Muscle layer of colon (tissue), 2 donors: ENCODE measurements around the gene PGAP6.

Experiments
- H3K27ac ChIP-seq: one replicate; pipeline ENCODE4 v1.7.0; 2013; ENCODE audit warnings: low read depth, mild to moderate bottlenecking, low read length, moderate library complexity
- H3K27me3 ChIP-seq, 2 donors: one replicate each; pipeline ENCODE4 v1.7.0; 2013; ENCODE audit warnings: low read length in 2 of 2, mild to moderate bottlenecking in 2 of 2; ENCODE audit not compliant: insufficient read depth in 2 of 2, control insufficient read depth in 1 of 2
- H3K36me3 ChIP-seq: one replicate; pipeline ENCODE4 v1.7.0; 2013; ENCODE audit warnings: mild to moderate bottlenecking, low read length; ENCODE audit not compliant: insufficient read depth
- H3K4me1 ChIP-seq: one replicate; pipeline ENCODE4 v1.7.0; 2013; ENCODE audit warnings: mild to moderate bottlenecking, low read length; ENCODE audit not compliant: insufficient read depth
- H3K4me3 ChIP-seq, 2 donors: one replicate each; pipeline ENCODE4 v1.7.0; 2013; ENCODE audit warnings: low read length in 2 of 2, low read depth in 1 of 2, mild to moderate bottlenecking in 1 of 2, moderate library complexity in 1 of 2
- H3K9ac ChIP-seq: one replicate; pipeline ENCODE4 v1.7.0; 2013; ENCODE audit warnings: low read length
- H3K9me3 ChIP-seq: one replicate; pipeline ENCODE4 v1.7.0; 2013; ENCODE audit warnings: mild to moderate bottlenecking, low read length
- donor health status: abdominal sarcoma.
- donor health status: Adenocarcinoma of cecum.

Gene PGAP6

GRCh38 chr16:360698-361336 is 21.0 kb downstream of the PGAP6 start:
- H3K9ac ChIP-seq: no peak overlapping the region
- H3K27ac ChIP-seq: no peak overlapping the region
- H3K4me1 ChIP-seq: no peaks in the 10 kb centered on the region

GRCh38 chr16:359871-360697 is 21.7 kb downstream of the PGAP6 start:
- Histone ChIP-seq H3K9me3 (no peaks in the 10 kb centered on the region), H3K27me3 (peaks cover 0 to 17% of the 10 kb centered on the region in 2 donors), H3K36me3 (no peaks in the 10 kb centered on the region), H3K27ac (no peak overlapping the region), H3K4me1 (no peaks in the 10 kb centered on the region), H3K4me3 (no peak overlapping the region), H3K9ac (no peak overlapping the region)

More at GRCh38 chr16:360698-361336, 21.0 kb downstream of the PGAP6 start:
- no peaks in the 10 kb centered on the region for H3K9me3 ChIP-seq
- H3K4me3 ChIP-seq: no peak overlapping the region
- H3K36me3 ChIP-seq: no peaks in the 10 kb centered on the region
- peaks cover 0 to 17% of the 10 kb centered on the region in 2 donors for H3K27me3 ChIP-seq

GRCh38 chr16:359067-359763 is 22.6 kb downstream of the PGAP6 start:
- peaks cover 0 to 11% of the 10 kb centered on the region in 2 donors for H3K27me3 ChIP-seq
- H3K4me1 ChIP-seq: no peaks in the 10 kb centered on the region
- H3K36me3 ChIP-seq: no peaks in the 10 kb centered on the region
- no peak overlapping the region for H3K27ac ChIP-seq
- no peak overlapping the region for H3K9ac ChIP-seq
- H3K4me3 ChIP-seq: no peak overlapping the region
- no peaks in the 10 kb centered on the region for H3K9me3 ChIP-seq

- no peak overlapping the region for H3K27ac ChIP-seq
- H3K36me3 ChIP-seq: no peaks in the 10 kb centered on the region
- no peaks in the 10 kb centered on the region for H3K27me3 ChIP-seq
- H3K9me3 ChIP-seq: no peaks in the 10 kb centered on the region
- no peak overlapping the region for H3K4me3 ChIP-seq
- no peak overlapping the region for H3K9ac ChIP-seq
- H3K4me1 ChIP-seq: no peaks in the 10 kb centered on the region
Observed at GRCh38 chr16:356741-357140, 25.0 kb downstream of the PGAP6 start.

- Histone ChIP-seq H3K9me3 (no peaks in the 10 kb centered on the region), H3K36me3 (peaks cover 5% of the 10 kb centered on the region), H3K4me1 (peaks cover 4% of the 10 kb centered on the region), H3K27me3 (no peaks in the 10 kb centered on the region), H3K27ac (no peak overlapping the region), H3K9ac (no peak overlapping the region), H3K4me3 (no peak overlapping the region)
Observed at GRCh38 chr16:354971-355461, 26.8 kb downstream of the PGAP6 start.

- Histone ChIP-seq H3K4me1 (peaks cover 4% of the 10 kb centered on the region), H3K4me3 (no peak overlapping the region), H3K36me3 (peaks cover 6% of the 10 kb centered on the region), H3K9ac (no peak overlapping the region), H3K27ac (no peak overlapping the region), H3K9me3 (no peaks in the 10 kb centered on the region), H3K27me3 (no peaks in the 10 kb centered on the region)
Observed at GRCh38 chr16:354291-354881, 27.4 kb downstream of the PGAP6 start.

DNA sequence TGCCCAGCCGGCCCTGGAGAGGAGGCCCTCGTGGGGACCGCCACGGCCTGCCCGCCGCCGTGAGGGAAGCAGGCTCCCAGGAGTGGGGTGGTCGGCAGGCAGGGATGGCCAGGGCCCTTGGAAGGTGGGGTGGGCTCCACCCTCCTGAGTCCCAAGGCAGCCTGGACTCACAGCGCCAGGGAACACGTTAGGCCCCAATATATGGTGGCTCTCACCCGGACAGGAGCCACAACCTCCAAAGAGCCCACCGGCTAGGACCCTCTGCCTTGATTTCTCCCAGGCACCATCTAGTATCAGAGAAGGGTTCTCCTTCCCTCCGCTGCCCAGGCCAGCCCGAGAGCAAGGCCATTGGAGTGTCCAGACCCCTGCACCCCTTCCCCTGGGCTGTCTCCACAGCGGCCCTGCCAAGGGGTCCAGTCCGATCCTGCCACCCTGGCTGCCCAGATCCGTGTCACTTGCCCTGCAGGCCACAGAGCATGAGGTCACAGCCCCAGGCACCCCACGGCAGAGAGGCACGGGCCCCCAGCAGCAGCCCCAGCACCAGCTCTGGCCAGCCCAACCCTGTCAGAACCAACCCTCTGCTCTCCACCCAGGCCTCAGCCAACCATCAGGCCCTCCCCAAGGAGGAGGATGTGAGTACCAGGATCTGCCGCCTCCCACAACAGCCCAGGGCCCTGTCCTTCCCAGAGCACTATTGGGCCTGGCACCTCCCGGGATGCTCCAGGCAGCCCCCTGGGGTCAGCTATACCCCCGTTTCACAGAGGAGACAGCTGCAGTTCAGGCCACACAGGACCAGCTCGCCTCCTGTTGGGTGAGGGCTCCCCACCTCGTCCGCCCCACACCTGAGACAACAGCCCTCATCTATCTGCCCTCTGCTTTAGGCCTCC is 28.1 kb downstream of the PGAP6 start:
- Histone ChIP-seq H3K9ac (no peak overlapping the region), H3K27ac (peak overlapping the region; percentile 34)

GRCh38 chr16:352547-353403 is 29.0 kb downstream of the PGAP6 start, which contains the start of gene AXIN1:
AXIN1 (minus strand) TSS chr16:352723; CDS start chr16:347025, 5,698 bp downstream.
- Histone ChIP-seq H3K4me1 (peaks cover 4% of the 10 kb centered on the region), H3K4me3 (peak within 1 kb of the TSS; percentile 42 to 56), H3K9me3 (no peaks in the 10 kb centered on the region), H3K27me3 (no peaks in the 10 kb centered on the region), H3K9ac (no peak within 1 kb of the TSS), H3K27ac (peak within 1 kb of the TSS; percentile 34), H3K36me3 (peaks cover 6% of the 10 kb centered on the region)

More for the DNA sequence above, 28.1 kb downstream of the PGAP6 start:
- no peaks in the 10 kb centered on the region for H3K27me3 ChIP-seq
- no peaks in the 10 kb centered on the region for H3K9me3 ChIP-seq
- H3K4me3 ChIP-seq: peak overlapping the region; percentile 9 to 42
- peaks cover 4% of the 10 kb centered on the region for H3K4me1 ChIP-seq
- peaks cover 6% of the 10 kb centered on the region for H3K36me3 ChIP-seq

DNA sequence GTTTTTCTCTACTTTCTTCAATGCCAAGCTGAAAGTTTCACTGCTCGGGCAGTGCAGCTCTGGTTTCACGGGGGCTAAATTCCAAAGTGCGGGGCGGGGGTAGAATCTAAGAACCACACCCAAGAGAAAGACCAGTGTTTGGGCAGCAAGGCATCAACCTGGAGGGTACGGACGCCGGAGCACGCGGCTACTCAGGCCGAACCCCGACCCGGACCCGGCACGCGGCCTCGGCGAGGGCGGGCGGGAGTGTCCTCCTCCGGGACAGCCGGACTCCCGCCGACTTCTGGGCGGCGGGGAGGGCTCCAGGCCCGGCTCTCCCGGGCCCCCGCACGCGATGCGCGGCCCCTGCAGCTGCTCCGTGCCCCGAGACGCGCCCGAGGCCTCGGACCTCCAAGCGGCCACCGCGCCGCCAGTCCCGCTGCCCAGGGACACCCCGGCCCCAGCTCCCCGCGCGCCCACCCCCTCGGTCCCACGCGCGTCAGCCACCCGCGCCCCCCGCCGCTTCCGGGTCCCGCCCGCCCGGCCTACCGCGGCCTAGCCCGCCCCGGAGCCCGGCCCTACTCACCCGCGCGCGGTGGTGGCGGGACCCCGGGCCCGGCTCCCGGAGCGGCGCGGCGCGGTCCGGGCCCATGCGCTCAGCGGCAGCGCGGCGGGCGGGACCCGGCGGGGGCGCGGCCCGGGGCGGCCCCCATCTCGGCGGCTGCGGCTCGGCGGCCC is 29.8 kb downstream of the PGAP6 start:
- H3K4me3 ChIP-seq: peak overlapping the region; percentile 36 to 56
- H3K27me3 ChIP-seq: no peaks in the 10 kb centered on the region
- H3K4me1 ChIP-seq: peaks cover 4% of the 10 kb centered on the region
- H3K36me3 ChIP-seq: peaks cover 6% of the 10 kb centered on the region
- no peak overlapping the region for H3K9ac ChIP-seq
- no peaks in the 10 kb centered on the region for H3K9me3 ChIP-seq
- H3K27ac ChIP-seq: no peak overlapping the region
